Natural killer cell (primary cell): ENCODE measurements around the gene METTL16. TPM values are rescaled to one million over a fixed set of nuclear protein-coding genes. Genes with fewer than 3 reads are reported as not detected.
"Not testable (repeated sequence)": the region's sequence is repeated elsewhere in the genome, so short reads cannot be mapped to it uniquely, and the experiment has no call there.

ENCODE experiments used
- ATAC-seq, 3 donors: fragments of 150-1000 bp in 2 of 3; fragments of 200-7000 bp in 1 of 3; cut with Tn5 transposase; 1 replicate in 1 of 3; 2 replicates in 2 of 3; pipeline ENCODE4 v1.10.0; 2021; ENCODE audit warnings: mild to moderate bottlenecking in 2 of 3, moderate library complexity in 2 of 3
- DNase-seq, 2 donors: peaks; one replicate each; pipeline versions ENCODE4 v3.0.0 to v3.0.0-alpha.2; 2013 to 2021; ENCODE audit warnings: mixed read lengths in 1 of 2
- H3K27ac ChIP-seq: one replicate; pipeline ENCODE4 v1.5.1; 2013; ENCODE audit warnings: mild to moderate bottlenecking, low read length
- H3K27me3 ChIP-seq: one replicate; pipeline ENCODE4 v1.6.1; 2013; ENCODE audit warnings: low read length; ENCODE audit not compliant: control insufficient read depth, insufficient read depth
- H3K36me3 ChIP-seq: one replicate; pipeline ENCODE4 v1.6.1; 2013; ENCODE audit warnings: low read length; ENCODE audit not compliant: control insufficient read depth, insufficient read depth
- H3K4me1 ChIP-seq: one replicate; pipeline ENCODE4 v1.6.1; 2013; ENCODE audit warnings: low read length; ENCODE audit not compliant: control insufficient read depth, insufficient read depth
- H3K4me3 ChIP-seq: one replicate; pipeline ENCODE4 v1.5.1; 2013; ENCODE audit warnings: low read length
- H3K9me3 ChIP-seq: one replicate; pipeline ENCODE4 v1.6.1; 2013; ENCODE audit warnings: low read length; ENCODE audit not compliant: control insufficient read depth, insufficient read depth
- H3K27ac Mint-ChIP-seq, 2 donors: one replicate each; pipeline ENCODE4 v1.8.0; 2022; ENCODE audit warnings: mild to moderate bottlenecking in 2 of 2, mixed read lengths in 2 of 2, moderate library complexity in 1 of 2
- H3K27me3 Mint-ChIP-seq, 2 donors: one replicate each; pipeline ENCODE4 v1.8.0; 2022; ENCODE audit warnings: low read depth in 2 of 2, mixed read lengths in 2 of 2
- H3K36me3 Mint-ChIP-seq: one replicate; pipeline ENCODE4 v1.8.0; 2022; ENCODE audit warnings: mixed read lengths
- H3K4me1 Mint-ChIP-seq, 2 donors: one replicate each; pipeline ENCODE4 v1.8.0; 2022; ENCODE audit warnings: mixed read lengths in 2 of 2
- H3K4me3 Mint-ChIP-seq: one replicate; pipeline ENCODE4 v1.8.0; 2022; ENCODE audit warnings: mild to moderate bottlenecking, moderate library complexity, mixed read lengths
- H3K9me3 Mint-ChIP-seq, 2 donors: one replicate each; pipeline ENCODE4 v1.8.0; 2022; ENCODE audit warnings: mixed read lengths in 2 of 2
- CTCF ChIP-seq: fragments of 200-600 bp; IDR thresholded peaks from one replicate; pipeline ENCODE4 v1.8.0; 2022; ENCODE audit warnings: antibody characterized with exemption
- WGBS: methylation state at CpG from one replicate; pipeline ENCODE4 v1.1.7; 2013; ENCODE audit warnings: missing lambda C conversion rate; ENCODE audit not compliant: insufficient coverage; 5-methylcytosine and 5-hydroxymethylcytosine counted together
- intact Hi-C: fragments of 100-400 bp; cut with micrococcal nuclease; formaldehyde crosslinking; loops from one replicate; pipeline ENCODE4 v1.14.2; 2022
- total RNA-seq, 4 donors: library from RNA; stranded (reverse); fragments of 120-200 nt in 1 of 4; gene quantifications; one replicate each; pipeline versions ENCODE4 v1.2.3 to v1.2.4, GENCODE V29; 2013 to 2022

The METTL16 gene
- total RNA-seq, 3 donors from 2014 or later (not counting 1 experiment from before 2014, with no cell fraction given) = 27.9 to 36.9 (median 32.0) TPM

GRCh38 chr17:2445638-2446037 lies 66.0 kb downstream of the METTL16 start:
- Mint-ChIP-seq H3K36me3 (no peaks in the 10 kb centered on the region), H3K27ac (no peak overlapping the region), H3K9me3 (no peaks in the 10 kb centered on the region), H3K27me3 (no peaks in the 10 kb centered on the region), H3K4me3 (no peak overlapping the region), H3K4me1 (no peaks in the 10 kb centered on the region)
- Histone ChIP-seq H3K4me3 (no peak overlapping the region), H3K27me3 (no peaks in the 10 kb centered on the region), H3K27ac (no peak overlapping the region), H3K9me3 (no peaks in the 10 kb centered on the region), H3K4me1 (no peaks in the 10 kb centered on the region), H3K36me3 (peaks cover 4% of the 10 kb centered on the region)
- no CpG with 5 or more reads among the region's 1 CpG for WGBS
- intact Hi-C loops = no loop called here
- TF ChIP-seq CTCF = no peak
- ATAC-seq = no peak
- DNase-seq = no peak

GRCh38 chr17:2444382-2444781 lies 67.3 kb downstream of the METTL16 start:
- intact Hi-C loops = no loop called here
- no peak overlapping the region for H3K27ac ChIP-seq
- H3K4me3 Mint-ChIP-seq = no peak overlapping the region

GRCh38 chr17:2442166-2442565 lies 69.5 kb downstream of the METTL16 start:
- H3K9me3 ChIP-seq = no peaks in the 10 kb centered on the region
- H3K27me3 Mint-ChIP-seq = no peaks in the 10 kb centered on the region
- peaks cover 4% of the 10 kb centered on the region for H3K4me1 ChIP-seq
- WGBS = 88% methylated on average over 3 of the region's 3 CpGs
- intact Hi-C loops = no loop called here
- peaks cover 20% of the 10 kb centered on the region for H3K36me3 ChIP-seq
- H3K36me3 Mint-ChIP-seq = no peaks in the 10 kb centered on the region
- no peak overlapping the region for H3K4me3 Mint-ChIP-seq
- H3K4me1 Mint-ChIP-seq = no peaks in the 10 kb centered on the region
- no peaks in the 10 kb centered on the region for H3K27me3 ChIP-seq
- H3K27ac ChIP-seq = no peak overlapping the region
- H3K4me3 ChIP-seq = no peak overlapping the region
- no peak for ATAC-seq
- DNase-seq = no peak
- no peak for TF ChIP-seq CTCF
- H3K27ac Mint-ChIP-seq = no peak overlapping the region
- no peaks in the 10 kb centered on the region for H3K9me3 Mint-ChIP-seq

More at GRCh38 chr17:2444382-2444781, 67.3 kb downstream of the METTL16 start:
- Histone ChIP-seq H3K36me3 (peaks cover 6% of the 10 kb centered on the region), H3K27me3 (no peaks in the 10 kb centered on the region), H3K4me1 (peaks cover under 1% of the 10 kb centered on the region), H3K4me3 (no peak overlapping the region), H3K9me3 (no peaks in the 10 kb centered on the region)
- Mint-ChIP-seq H3K27ac (no peak overlapping the region), H3K4me1 (no peaks in the 10 kb centered on the region), H3K36me3 (no peaks in the 10 kb centered on the region), H3K27me3 (no peaks in the 10 kb centered on the region), H3K9me3 (no peaks in the 10 kb centered on the region)
- DNase-seq = no peak
- no peak for TF ChIP-seq CTCF
- WGBS = 100% methylated on average over 5 of the region's 8 CpGs
- no peak for ATAC-seq

GRCh38 chr17:2440930-2441329 lies 70.8 kb downstream of the METTL16 start:
- no peak overlapping the region for H3K4me3 Mint-ChIP-seq
- H3K4me1 Mint-ChIP-seq = no peaks in the 10 kb centered on the region
- peaks cover 4% of the 10 kb centered on the region for H3K4me1 ChIP-seq
- H3K36me3 ChIP-seq = peaks cover 29% of the 10 kb centered on the region
- no peaks in the 10 kb centered on the region for H3K9me3 ChIP-seq
- DNase-seq (no peak), ATAC-seq (no peak)
- H3K36me3 Mint-ChIP-seq = peaks cover 5% of the 10 kb centered on the region
- TF ChIP-seq CTCF = no peak
- H3K9me3 Mint-ChIP-seq = no peaks in the 10 kb centered on the region
- no peaks in the 10 kb centered on the region for H3K27me3 Mint-ChIP-seq
- H3K27ac ChIP-seq = no peak overlapping the region
- no peak overlapping the region for H3K4me3 ChIP-seq
- WGBS = 93% methylated on average over 4 of the region's 4 CpGs
- no peak overlapping the region for H3K27ac Mint-ChIP-seq
- intact Hi-C loops = no loop called here
- H3K27me3 ChIP-seq = no peaks in the 10 kb centered on the region

- intact Hi-C loops, H3K27ac ChIP-seq, H3K36me3 Mint-ChIP-seq, H3K27me3 Mint-ChIP-seq, H3K4me1 ChIP-seq, H3K4me1 Mint-ChIP-seq, H3K27me3 ChIP-seq, H3K9me3 ChIP-seq, DNase-seq, H3K27ac Mint-ChIP-seq, H3K4me3 ChIP-seq, H3K9me3 Mint-ChIP-seq, H3K4me3 Mint-ChIP-seq: not testable (repeated sequence)
- peaks cover 39% of the 10 kb centered on the region for H3K36me3 ChIP-seq
- WGBS = 94% methylated on average over 6 of the region's 6 CpGs
- ATAC-seq = peak in 1 of 3 donors; percentile 27
These were observed 71.7 kb downstream of the METTL16 start for GRCh38 chr17:2439997-2440396.
